GM12892 (cell line): ENCODE results near the gene GALNT14.

Experiments used
- POLR2A ChIP-seq: IDR thresholded peaks from 2 replicates; pipeline ENCODE4 v1.6.1; 2011; ENCODE audit warnings: low read depth, low read length, control low read depth
- POLR2AphosphoS5 ChIP-seq: IDR thresholded peaks from 2 replicates; pipeline ENCODE4 v1.6.1; 2011; ENCODE audit warnings: low read depth, low read length, control low read depth
- TAF1 ChIP-seq: IDR thresholded peaks from 2 replicates; pipeline ENCODE4 v1.6.1; 2011; ENCODE audit warnings: low read depth, mild to moderate bottlenecking, control low read depth, low read length, borderline replicate concordance

DNA sequence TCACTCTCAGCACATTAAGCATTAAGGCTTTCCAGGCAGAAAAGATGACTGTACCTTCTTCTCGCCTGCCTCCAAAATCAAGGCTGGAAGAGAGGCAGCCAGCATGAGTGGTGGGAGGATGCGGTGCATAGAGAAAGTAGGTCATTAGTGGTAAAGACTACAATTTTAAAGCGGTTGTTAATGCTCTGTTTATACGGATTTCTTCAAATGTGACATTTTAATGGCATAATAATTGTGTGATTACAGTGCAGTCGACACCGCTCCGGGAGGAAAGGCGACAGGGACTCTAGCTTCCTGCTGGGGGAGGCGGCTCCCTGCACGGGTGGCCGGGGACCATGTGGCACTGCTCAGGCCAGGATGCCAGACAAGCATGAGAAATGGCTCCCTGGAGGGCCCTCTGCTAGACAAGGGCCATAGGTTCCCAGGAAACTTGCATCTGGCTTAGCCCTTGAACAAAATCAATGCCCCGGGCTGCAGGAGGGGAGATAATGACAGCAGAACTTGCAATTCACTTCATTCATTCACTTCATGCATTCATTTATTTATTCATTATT, 129.6 kb downstream of the GALNT14 start:
- TF ChIP-seq POLR2AphosphoS5 (no peak), POLR2A (no peak), TAF1 (no peak)
